ENCODE data around the gene WWOX. TPM values are rescaled to one million over a fixed set of nuclear protein-coding genes. Genes with fewer than 3 reads are reported as not detected.

WWOX gene
- total RNA-seq, 1 donor from 2014 or later, result 15.8 TPM

DNA sequence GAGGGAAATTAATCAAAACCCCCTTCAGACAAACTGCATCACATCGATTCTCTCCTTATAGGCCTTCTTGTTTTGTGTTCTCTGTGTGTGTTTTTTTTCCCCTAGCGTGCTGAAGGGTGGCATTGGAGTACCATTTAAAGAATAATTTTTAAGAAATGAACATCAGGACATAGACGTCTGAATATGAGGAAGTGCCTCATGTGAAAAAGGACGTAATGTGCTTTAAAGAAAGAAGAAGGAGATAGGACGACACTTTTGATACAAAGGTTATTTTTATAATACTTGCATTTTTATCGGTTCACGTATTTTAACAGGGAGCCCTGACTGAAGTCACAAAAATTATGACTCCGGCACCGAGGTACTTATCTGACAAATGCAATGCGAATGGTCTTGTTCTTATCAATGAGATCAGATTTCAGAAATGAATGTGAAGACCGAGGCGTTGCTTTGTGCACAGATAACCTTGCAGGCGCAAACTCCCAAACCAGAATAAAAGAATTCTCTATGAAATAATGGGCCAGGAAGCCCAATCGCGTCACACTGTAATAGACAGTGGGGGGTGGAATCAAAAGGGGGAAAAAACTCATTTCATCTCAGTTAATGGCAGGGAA, 894.8 kb downstream of the WWOX start:
- DNase-seq (ENCODE audit: low spot score), result no peak

DNA sequence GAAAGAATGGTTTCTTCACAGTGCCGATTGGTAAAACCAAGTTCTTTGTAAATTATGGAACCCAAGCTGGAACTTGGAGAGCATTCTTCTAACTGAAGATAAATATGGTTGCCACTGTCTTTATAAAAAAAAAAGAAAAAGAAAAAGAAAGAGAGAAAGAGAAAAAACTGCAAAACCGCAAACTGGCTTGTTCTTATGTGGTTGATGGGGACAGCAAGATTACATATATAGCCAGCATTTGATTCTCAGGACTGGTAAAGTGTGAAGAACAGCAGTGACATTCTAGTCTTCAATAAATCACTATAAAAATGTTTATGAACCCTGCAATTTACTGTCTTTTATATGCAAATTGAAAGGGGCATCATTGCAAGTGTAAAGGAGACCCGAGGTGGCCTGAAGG, 896.0 kb downstream of the WWOX start:
- DNase-seq (ENCODE audit: low spot score), result no peak

DNA sequence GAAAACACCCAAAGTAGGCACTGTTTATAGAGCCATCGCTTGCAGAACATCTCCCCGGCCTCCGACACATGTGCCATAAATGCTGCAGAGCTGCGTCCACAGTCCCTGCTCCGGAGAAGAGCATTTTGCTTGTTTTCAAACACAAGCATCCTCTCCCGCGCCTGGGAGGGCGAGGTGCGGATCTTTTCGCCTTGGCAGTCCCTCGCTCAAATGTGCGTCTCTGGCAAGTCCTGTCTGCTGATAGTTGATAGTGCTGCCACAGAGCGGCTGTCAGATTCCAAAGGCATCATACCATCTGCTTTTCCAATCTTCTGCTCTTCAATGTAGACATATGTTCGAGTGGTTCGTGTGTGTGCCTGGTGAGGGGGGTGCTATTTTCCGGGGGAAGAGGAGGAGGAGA, 897.3 kb downstream of the WWOX start:
- DNase-seq (ENCODE audit: low spot score), result no peak

- no peak for DNase-seq (ENCODE audit: low spot score)
Observed at GRCh38 chr16:78998879-78999278, 899.4 kb downstream of the WWOX start.

DNA sequence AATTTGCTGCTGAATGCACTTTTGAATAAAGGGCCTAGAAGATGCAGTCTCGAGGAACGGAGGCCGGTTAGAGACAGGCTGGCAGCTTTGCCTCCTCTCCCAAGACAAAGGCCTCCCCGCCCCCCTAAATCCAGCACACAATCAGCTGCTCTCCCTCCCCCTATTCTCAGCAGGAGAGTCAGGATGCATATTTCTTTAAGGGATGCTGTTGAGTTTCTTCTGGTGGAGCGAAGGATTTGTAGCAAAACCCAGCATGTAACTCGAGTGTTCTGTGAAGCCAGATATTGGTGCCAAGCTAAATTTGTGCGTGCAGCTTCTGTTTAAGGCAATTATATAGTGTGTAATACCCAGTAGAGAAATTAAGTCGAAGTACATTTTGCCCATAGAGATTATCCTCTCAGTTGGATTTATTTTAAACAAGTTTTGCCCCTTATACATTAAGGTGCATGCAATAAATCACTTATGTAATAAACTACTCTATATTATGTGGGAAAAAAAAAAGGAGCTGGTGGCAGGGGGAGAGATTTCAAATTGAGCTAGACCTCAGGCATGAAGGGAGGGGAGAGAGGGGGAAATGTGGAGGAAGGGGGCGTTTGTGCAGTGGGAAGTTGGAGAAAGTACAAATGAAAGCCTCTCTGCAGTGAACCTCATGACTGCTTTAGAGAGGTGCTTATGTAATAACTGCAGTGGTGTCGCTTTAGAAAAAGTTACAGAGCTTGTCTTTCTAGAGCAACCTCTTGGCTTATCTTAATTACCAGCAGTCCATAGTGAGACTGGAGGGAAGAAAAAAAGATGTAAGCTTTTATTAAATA, 901.9 kb downstream of the WWOX start:
- DNase-seq (ENCODE audit: low spot score), result no peak

- no peak for DNase-seq (ENCODE audit: low spot score)
Observed at GRCh38 chr16:79003026-79003609, 903.7 kb downstream of the WWOX start.

DNA sequence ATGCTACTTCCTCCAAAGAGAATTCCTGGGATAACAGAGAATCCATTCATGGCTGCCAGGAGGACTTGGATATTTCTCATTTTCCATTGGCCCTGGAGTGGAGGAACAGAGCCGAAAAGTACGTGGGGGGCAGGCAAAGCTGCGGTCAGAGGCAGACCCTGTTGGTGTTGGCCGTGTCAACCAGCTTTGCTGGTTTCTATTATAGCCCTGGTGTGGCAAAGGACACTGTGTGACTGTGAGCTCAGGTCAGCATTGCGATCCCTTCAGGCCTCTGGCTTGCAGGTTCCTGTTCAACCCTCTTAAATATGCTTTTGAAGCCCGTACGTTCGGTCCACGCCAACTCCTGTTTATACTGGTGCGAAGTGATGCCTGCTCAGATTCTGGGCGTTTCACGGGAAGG, 904.9 kb downstream of the WWOX start:
- DNase-seq (ENCODE audit: low spot score), result no peak

- no peak for DNase-seq (ENCODE audit: low spot score)
Observed at GRCh38 chr16:79005096-79005495, 905.6 kb downstream of the WWOX start.

- no peak for DNase-seq (ENCODE audit: low spot score)
Observed at GRCh38 chr16:79006206-79006605, 906.8 kb downstream of the WWOX start.

DNA sequence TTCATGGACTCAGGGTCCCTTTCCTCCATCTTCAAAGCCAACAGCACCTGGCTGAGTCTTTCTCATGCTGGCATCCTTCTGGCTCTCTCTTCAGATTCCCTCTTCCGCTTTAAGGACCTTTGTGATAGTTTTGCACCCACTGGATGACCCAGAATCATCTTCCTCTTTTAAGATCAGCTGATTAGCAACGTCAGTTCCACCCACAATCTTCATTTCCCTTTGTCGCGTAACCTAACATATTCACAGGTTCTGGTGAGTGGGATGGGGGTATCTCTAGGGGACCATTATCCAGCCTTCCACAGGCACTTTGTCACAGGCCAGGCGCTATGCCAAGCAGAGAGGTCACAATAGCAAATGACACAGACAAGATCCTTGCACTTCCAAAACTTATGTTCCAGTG, 907.3 kb downstream of the WWOX start:
- no peak for DNase-seq (ENCODE audit: low spot score)

GRCh38 chr16:79007614-79008013, 908.2 kb downstream of the WWOX start:
- DNase-seq (ENCODE audit: low spot score), result no peak

DNA sequence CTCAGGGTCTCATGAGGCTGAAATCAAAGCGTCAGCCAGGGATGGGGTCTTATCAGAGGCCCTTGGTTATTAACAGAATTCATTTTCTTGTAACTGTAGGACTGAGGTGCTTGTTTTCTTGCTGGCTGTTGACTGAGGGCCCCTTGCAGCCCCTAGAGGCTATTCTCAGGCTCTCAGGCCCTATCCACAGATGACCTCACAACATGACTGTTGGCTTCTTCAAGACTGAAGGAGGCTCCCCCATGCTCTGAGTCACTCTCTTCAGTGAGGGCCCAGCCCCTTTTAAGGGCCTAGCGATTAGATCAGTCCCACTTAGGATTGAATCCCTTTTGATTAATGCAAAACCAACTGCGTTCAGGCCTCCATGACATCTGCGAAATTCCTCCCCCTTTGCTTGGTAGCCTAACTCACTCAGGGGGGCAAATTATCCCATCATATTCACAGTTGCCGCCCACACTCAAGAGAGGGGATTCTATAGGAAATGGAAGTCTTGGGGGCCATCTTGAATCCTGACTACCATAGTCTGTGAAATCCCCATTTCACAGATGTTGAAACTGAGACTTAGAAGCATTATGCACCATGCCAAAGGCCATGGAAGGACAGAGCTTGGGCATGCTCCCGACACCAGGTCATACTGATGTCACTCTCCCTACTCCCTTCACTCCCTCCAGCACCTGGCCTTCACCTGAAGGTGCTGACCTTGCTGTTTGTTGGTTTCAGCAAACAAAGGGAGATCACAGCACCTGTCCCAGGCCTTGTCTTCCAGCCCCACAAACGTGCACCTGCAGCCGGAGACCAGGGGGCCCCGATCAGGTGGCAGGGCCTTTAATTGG, 908.8 kb downstream of the WWOX start:
- DNase-seq (ENCODE audit: low spot score), result no peak

DNA sequence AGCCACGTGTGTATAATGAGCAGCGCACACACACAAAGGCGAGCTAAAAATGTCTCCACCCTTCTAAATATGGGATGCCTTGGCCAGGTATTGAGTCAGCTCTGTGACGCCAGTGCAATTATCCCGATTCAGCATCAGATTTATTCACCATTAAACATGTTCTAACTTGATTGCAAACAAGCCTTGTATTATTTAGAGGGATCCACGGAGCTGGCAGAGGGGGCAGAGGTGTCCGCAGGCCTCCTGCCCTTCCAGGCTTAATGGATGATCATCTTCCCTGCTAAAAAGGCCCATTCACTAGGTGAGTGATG, 909.4 kb downstream of the WWOX start:
- DNase-seq (ENCODE audit: low spot score), result no peak

DNA sequence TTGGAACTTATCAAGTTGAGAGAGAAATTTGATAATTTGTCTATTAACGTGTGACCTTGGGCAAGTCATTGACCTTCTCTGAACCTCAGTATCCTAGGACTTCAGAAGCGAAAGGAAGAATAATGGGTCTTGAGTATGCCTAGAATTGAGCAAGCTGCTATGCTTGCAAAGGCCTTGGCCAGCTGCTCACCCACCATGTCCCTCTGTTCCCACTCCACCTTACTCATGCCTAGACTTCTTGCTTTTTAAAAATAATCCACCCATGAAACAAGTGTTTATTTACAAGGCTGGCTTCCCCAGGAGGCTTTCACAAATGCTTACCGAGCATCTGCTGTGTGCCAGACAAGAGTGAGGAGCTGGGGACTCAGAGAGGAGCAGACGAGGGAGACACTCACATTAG, 910.4 kb downstream of the WWOX start:
- DNase-seq (ENCODE audit: low spot score), result no peak

DNA sequence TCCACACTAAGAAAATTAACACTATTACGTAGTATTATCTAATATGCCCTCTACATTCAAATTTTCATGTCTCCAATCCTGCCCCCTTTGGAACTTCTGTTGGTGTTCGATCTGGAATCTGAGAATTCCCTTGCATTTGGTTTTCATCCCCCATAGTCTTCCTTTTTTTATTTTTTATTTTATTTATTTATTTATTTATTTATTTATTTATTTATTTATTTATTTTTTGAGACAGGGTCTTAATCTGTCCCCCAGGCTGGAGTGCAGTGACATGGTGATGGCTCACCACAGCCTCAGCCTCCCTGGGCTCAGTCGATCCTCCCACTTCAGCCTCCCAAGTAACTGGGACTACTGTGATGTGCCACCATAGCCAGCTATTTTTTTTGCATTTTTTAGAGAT, 911.8 kb downstream of the WWOX start:
- DNase-seq (ENCODE audit: low spot score), result no peak

- no peak for DNase-seq (ENCODE audit: low spot score)
Observed at GRCh38 chr16:79012671-79013434, 913.4 kb downstream of the WWOX start.

DNA sequence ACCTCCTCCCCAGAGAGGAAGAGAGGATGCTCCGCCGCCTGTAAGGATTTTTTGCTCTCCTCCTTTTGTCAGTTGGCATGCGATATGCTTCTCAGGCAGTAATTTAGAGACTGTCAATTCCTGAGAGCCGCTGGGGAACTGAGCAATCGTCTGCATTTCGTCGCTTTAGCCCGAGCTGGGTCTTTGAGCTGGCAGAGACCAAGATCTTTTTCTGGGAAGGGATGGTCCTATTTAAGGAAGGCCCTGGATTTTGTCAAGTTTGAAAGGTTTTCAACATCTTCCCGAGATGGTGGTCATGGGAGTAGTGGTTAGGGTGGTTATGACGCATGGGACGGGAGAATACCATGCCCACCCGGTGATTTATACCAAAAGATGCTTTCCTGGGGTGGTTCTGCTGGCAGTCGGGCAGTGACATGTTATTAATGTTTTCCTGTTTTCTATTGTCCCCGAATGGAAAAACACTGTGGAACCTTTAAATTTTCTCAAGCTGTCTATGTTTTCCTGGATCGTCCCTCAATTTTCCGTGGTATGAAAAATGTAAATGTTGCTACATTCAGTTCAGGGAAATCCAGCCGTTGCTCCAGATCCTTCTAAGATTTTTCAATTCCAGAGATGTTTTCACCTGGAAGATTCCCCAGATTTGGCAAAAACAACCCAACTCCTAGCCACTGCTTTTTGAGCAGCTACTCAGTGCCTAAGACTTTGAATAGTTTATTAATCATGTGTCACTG, 914.6 kb downstream of the WWOX start:
- no peak for DNase-seq (ENCODE audit: low spot score)

GRCh38 chr16:79018650-79019429, 919.4 kb downstream of the WWOX start:
- DNase-seq (ENCODE audit: low spot score), result peak; percentile 45

- DNase-seq (ENCODE audit: low spot score), result peak; percentile 37
Observed at GRCh38 chr16:79019431-79019830, 920.0 kb downstream of the WWOX start.

Data from mesenteric fat pad (tissue), 1 donor.